ENCODE data around the gene ZCWPW2.

The ZCWPW2 gene, protein sequence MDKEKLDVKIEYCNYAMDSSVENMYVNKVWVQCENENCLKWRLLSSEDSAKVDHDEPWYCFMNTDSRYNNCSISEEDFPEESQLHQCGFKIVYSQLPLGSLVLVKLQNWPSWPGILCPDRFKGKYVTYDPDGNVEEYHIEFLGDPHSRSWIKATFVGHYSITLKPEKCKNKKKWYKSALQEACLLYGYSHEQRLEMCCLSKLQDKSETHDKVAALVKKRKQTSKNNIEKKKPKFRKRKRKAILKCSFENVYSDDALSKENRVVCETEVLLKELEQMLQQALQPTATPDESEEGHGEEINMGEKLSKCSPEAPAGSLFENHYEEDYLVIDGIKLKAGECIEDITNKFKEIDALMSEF

DNA sequence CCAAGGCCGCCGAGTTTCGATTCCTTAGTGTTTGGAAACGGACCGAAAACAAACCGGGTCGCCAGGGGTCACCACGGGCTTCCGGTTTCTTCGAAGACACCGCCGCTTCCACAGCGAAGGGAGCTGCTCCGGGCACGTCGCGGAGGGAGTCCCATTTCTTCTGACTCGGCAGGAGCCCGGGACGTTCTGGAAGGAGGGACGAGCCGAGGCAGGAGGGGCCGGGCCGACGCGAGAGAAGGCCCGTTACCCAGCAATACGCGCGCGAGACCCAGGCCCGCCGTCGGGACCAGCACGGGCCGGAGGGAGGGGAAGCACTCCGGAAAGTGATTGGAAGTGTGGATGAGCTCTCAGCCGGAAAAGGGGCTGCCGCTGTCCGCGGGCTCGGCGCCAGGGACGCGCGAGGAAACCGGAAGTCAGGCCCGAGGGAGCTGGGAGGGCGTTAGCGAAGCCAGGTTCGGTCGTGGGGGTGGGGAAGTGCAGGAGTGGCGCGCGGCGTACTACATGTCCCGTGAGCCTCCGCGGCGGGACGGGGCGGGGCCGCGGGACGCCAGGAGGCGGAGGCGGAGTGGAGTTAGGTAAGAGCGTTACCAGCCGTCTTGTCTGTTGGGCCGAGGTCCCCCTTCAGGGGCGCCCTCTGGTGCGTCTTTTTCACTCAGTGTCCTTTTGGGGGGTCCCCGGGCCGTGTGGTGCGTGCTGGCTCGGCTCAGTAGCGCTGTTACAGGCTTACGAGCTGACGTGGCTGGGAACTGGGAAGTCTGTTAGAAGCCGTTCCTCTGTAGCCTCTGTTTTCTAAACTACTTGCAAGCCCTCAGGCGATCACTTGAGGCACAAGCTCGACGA lies at the start of gene ZCWPW2, which contains the start of gene AZI2:
ZCWPW2 (plus strand) TSS at position 93 of the 840 bp plus-strand sequence. CDS start 64,348 bp downstream, outside the sequence.
AZI2 (minus strand) TSS at position 196 of the 840 bp plus-strand sequence. CDS start 8,207 bp downstream, outside the sequence.
- peak; percentile 84 to 89 for DNase-seq (ENCODE audit: extremely low read depth in 1 of 2, low read depth in 1 of 2)

DNA sequence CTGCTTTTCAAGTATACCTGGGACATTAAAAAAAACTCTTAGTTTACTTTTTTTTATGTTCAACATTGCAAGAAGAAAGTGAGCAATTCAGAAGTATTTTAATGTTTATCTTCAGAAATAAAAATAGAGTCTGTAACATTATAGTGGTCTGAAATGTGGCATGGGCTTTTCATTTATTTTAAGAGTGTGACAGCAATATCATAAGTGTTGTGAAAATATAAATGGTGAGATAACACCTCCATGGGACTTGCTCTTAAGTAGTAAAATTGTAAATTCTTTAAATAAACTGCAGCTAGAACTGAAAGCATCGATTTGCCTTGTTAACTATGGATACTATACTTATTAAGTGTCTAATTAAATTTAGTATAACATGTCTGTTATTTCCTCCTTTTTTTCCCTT lies 48.8 kb upstream of the ZCWPW2 start:
- DNase-seq (ENCODE audit: extremely low read depth in 1 of 2, low read depth in 1 of 2): no peak

DNA sequence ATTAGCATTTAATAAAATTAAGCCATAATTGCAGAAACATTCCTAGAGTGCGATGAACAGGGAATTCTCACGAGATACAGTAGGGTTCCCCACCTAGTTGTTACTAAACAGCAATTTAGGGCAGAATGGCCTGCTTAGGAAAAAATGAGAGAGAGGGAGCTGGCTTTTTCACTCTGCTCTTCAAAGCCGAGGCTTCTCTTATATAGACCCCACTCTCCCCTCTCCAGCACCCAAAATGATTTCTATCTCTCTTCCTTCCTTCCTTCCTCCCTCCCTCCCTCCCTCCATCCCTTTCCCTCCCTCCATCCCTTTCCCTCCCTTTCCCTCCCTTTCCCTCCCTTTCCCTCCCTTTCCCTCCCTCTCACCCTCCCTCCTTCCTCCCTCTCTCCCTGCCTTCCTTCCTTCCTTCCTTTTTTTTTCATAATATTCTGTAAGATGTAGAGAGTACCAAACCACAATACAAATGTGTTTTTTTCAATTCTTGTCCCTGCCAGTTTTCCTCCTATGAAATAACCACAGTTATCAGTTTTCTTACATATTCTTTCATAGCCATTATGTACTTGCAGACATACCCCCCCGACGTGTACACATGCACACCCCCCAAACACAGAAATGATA lies 48.1 kb upstream of the ZCWPW2 start:
- DNase-seq (ENCODE audit: extremely low read depth in 1 of 2, low read depth in 1 of 2): no peak

GRCh38 chr3:28301688-28302087 lies 46.8 kb upstream of the ZCWPW2 start:
- DNase-seq (ENCODE audit: extremely low read depth in 1 of 2, low read depth in 1 of 2): no peak

- DNase-seq (ENCODE audit: extremely low read depth in 1 of 2, low read depth in 1 of 2): no peak
Measured at GRCh38 chr3:28308196-28308595, 40.3 kb upstream of the ZCWPW2 start.

DNA sequence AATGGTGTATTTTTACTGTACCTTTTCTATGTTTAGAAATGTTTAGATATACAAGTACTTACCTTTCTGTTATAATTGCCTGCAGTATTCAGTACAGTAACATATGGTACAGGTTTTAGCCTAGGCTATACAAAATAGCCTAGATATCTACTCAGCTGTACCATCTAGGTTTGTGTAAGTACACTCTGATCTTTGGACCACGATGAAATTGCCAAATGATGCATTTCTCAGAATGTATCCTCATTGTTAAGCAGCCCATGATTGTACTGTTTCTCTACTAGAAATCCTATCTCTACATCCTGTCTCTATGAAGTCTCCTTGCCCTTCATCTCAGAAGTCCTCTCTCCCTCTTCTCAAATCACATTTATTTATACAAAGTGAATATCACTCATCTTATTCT lies 32.8 kb upstream of the ZCWPW2 start:
- no peak for DNase-seq (ENCODE audit: extremely low read depth in 1 of 2, low read depth in 1 of 2)

- no peak for DNase-seq (ENCODE audit: extremely low read depth in 1 of 2, low read depth in 1 of 2)
Measured at GRCh38 chr3:28316226-28316625, 32.3 kb upstream of the ZCWPW2 start.

DNA sequence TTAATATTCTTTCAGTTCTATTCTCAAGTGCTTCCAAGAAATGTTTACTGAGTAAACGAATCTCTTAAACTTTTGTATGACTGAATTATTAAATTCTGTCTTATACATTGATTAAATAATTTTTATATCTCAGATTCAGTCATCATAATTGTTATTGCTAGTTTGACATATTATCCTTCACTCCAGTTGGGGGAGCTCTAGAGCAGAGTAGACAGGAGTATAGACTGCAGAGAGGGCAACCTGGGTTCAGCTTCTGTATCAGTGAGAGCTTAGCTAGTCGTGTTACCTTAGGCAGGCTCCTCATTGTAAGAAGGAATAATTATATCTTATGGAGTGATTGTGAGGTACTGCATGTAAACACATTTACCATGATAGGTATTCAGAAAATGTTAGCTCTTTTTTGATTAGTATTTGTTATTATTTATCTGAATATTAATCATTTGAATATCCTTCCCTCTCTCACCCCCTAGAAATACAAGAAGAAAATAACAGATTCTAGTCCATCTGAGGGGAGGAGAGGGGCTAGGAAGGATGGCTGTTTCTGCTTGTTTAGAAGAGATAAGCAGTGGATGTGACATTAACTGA lies 31.0 kb upstream of the ZCWPW2 start:
- no peak for DNase-seq (ENCODE audit: extremely low read depth in 1 of 2, low read depth in 1 of 2)

DNA sequence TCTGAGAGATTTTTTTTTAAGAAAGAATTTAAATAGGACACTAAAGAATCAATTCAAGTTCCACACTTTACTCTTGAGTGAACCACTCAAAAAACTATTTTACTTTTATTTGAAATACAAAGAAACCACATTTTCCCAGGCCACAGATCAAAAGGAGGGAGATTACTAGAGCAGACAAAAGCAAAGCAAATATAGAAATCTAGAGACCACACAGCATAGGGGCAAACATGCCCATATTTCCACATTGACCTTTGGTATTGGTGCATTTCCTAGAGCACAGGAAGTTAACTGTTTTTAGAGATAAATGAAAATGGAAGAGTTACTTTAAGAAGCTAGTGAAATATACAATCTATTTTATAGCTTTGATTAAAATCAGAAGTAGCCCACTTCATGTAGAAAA lies 27.5 kb upstream of the ZCWPW2 start:
- no peak for DNase-seq (ENCODE audit: extremely low read depth in 1 of 2, low read depth in 1 of 2)

- DNase-seq (ENCODE audit: extremely low read depth in 1 of 2, low read depth in 1 of 2): no peak
Measured at GRCh38 chr3:28322464-28322863, 26.1 kb upstream of the ZCWPW2 start.

DNA sequence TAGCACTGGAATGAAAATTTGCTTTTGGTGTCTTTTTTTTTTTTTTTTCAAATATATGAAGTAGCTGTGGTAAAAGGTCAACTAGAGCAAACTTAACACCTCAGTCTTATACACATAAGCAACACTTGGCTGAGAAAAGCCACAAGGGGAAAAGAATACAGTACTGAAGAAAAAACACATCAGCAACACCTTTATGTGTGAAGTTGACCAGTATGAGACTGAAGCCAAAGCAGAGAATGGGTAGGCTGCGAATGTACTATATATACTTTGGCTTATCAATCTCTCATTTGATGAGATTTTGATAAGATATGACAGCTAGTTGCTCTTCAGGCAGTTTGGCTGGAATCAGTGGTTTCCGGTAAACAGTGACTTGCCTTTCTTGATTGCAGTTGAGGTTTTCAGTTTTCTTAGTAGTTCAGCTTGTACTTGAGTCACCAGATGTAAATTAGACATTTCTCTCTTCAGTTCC lies 22.0 kb upstream of the ZCWPW2 start:
- peak in 1 of 2 donors; percentile 19 for DNase-seq (ENCODE audit: extremely low read depth in 1 of 2, low read depth in 1 of 2)

GRCh38 chr3:28328188-28329151 lies 20.1 kb upstream of the ZCWPW2 start:
- DNase-seq (ENCODE audit: extremely low read depth in 1 of 2, low read depth in 1 of 2): no peak

DNA sequence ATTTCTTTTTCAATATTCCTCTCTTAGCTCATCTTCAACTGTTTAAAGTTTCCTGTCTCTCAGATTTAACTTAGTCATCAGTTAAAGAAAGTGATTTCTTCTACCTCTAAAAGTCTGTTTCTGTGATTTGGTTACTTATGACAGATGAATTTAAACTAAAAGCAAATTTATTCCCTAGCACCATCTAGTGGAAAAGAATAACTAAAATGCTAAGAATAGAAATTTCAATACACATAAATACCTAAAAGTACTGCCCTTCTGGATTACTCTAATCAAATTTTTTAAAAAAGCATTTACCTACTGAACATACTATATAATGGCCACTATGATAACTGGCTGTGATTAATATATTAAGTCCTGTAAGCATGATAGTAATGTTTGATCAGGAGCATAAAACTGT lies 14.0 kb upstream of the ZCWPW2 start:
- no peak for DNase-seq (ENCODE audit: extremely low read depth in 1 of 2, low read depth in 1 of 2)

DNA sequence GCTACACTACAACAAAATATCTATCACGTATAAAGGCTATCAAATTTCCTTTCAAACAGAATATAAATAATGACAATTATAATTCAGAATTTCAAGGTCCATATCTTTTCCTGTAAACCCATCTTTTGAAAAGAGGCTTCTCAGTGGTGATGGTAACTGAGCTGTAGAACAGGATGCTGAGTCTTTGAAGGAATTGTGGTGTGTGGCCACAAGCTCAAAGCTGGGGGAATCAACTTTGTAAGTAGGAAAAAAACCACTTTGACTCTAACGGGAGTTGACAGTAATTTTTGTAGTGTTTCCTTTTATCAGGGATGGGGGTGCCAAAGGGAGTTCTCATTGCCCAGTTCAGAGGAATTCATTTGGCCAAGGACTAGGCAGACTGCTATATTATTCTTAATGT lies 13.3 kb upstream of the ZCWPW2 start:
- DNase-seq (ENCODE audit: extremely low read depth in 1 of 2, low read depth in 1 of 2): no peak

- DNase-seq (ENCODE audit: extremely low read depth in 1 of 2, low read depth in 1 of 2): no peak
Measured at GRCh38 chr3:28337230-28337629, 11.3 kb upstream of the ZCWPW2 start.

DNA sequence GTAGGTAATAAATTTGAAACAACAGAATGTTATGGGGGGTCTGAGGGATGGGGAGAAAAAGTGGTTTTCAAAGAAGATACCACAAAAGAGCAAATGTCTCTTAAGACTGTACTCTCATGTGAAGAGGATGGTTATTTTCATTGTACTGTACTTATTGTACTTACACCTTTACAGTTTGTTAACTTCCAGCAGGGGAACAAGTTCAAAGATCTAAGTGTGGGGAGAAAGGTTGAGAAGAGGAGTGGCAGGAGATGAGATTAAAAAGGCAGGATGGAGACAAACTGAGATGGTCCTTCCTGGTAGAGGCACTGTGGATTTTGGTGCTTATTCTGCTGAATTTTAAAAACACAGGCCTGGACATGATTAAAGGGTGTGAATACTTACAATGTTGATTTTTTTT lies 5.4 kb upstream of the ZCWPW2 start:
- no peak for DNase-seq (ENCODE audit: extremely low read depth in 1 of 2, low read depth in 1 of 2)

- no peak for DNase-seq (ENCODE audit: extremely low read depth in 1 of 2, low read depth in 1 of 2)
Measured at GRCh38 chr3:28345690-28346089, 2.8 kb upstream of the ZCWPW2 start.

GRCh38 chr3:28347374-28348264 lies 902 bp upstream of the ZCWPW2 start:
- DNase-seq (ENCODE audit: extremely low read depth in 1 of 2, low read depth in 1 of 2): no peak

GRCh38 chr3:28348265-28348628 lies 274 bp upstream of the ZCWPW2 start:
- no peak for DNase-seq (ENCODE audit: extremely low read depth in 1 of 2, low read depth in 1 of 2)
